RWPE1 (cell line): Measurements from ENCODE around the gene NIPAL4.

Experiments used
- CTCF ChIA-PET: fragments of 350-600 bp; sonication (Branson Sonifier 250); formaldehyde crosslinking; extraction: SDS; loops from one replicate; lab custom pipeline; 2021; lab: Yijun Ruan, JAX
- POLR2A ChIA-PET: fragments of 400-600 bp; formaldehyde crosslinking; extraction: SDS; loops from one replicate; lab custom pipeline; 2020; ENCODE audit warnings: antibody characterized with exemption; ENCODE audit not compliant: low non-redundant PET; lab: Yijun Ruan, JAX
- DNase-seq: peaks from one replicate; pipeline ENCODE4 v3.0.0; 2012; ENCODE audit warnings: low spot score
- H3K27ac ChIP-seq: fragments of 450-650 bp; 2 replicates; pipeline ENCODE4 v1.5.1; 2017
- TF ChIP-seq, protein P1 (sequence below): fragments of 450-650 bp; conservative IDR thresholded peaks from 2 replicates; pipeline ENCODE4 v1.5.1; 2017; ENCODE audit warnings: low read depth, mild to moderate bottlenecking

NIPAL4 gene

DNA sequence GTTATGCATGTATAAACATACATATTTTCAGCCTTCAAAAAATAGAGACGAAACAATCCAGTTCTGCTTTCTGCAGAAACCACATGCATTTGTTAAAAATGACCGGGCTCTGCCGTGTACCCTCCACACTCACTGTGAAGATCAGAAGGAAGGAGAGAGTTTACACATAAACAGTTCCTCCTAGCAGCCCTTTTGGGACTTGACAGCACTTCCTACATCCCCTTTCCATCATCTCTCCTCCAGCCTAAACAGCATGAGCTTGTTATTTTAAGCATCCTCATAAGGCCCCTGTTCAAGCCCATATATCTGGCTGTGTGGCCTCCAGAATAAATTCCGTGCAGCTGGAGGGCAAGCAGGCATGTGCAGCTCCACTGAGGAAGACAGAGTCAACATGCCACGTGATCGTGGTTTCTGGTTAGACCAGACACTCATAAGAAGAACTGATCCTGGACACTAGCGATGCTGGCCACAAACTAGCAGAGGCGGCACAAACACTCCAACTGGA is 42.2 kb downstream of the NIPAL4 start:
- DNase-seq: no peak
- TF ChIP-seq, protein P1, sequence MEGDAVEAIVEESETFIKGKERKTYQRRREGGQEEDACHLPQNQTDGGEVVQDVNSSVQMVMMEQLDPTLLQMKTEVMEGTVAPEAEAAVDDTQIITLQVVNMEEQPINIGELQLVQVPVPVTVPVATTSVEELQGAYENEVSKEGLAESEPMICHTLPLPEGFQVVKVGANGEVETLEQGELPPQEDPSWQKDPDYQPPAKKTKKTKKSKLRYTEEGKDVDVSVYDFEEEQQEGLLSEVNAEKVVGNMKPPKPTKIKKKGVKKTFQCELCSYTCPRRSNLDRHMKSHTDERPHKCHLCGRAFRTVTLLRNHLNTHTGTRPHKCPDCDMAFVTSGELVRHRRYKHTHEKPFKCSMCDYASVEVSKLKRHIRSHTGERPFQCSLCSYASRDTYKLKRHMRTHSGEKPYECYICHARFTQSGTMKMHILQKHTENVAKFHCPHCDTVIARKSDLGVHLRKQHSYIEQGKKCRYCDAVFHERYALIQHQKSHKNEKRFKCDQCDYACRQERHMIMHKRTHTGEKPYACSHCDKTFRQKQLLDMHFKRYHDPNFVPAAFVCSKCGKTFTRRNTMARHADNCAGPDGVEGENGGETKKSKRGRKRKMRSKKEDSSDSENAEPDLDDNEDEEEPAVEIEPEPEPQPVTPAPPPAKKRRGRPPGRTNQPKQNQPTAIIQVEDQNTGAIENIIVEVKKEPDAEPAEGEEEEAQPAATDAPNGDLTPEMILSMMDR: no peak
- CTCF ChIA-PET: interaction anchor here (0.6 kb wide), 1 partner anchor 116 kb away, joined by 3 read pairs; no protein-coding TSS in a partner anchor
- POLR2A ChIA-PET: no interaction called here
- H3K27ac ChIP-seq: no peak overlapping the region

DNA sequence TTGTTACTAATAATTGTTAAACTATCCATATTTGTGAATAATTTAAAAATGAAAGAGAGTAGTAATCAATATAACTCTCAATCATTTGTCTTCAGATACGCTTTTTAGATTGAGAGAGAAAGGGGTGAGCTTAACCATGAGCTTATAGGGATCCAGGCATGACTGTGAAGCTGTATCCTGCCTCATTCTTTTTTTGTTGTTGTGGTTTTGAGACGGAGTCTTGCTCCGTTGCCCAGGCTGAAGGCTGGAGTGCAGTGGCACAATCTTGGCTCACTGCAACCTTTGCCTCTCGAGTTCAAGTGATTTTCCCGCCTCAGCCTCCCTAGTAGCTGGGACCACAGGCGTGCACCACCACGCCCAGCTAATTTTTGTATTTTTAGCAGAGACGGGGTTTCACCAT is 44.0 kb downstream of the NIPAL4 start:
- CTCF ChIA-PET: interaction anchor here (0.6 kb wide), 1 partner anchor 209 kb away, joined by 5 read pairs; no protein-coding TSS in a partner anchor

DNA sequence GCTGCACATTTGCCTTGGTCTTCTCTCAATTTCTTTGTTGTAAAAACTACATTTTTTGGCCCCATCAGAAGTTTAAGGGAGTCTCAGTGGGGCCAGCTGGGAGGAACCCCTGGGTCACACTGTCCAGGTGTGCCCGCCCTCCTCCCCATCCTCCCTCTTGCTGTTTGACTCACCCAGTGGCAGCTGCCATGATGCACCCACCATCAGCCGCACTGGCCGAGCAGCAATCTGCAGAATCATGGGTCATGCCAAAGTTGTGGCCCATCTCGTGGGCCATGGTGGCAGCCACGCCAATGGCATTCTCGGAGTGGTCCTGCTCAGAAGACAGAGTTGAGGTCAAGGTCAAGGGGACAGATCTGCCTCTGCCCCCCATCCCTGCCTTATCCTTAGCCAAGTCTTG is 45.5 kb downstream of the NIPAL4 start:
- POLR2A ChIA-PET: no interaction called here
- TF ChIP-seq, protein P1: no peak
- no peak overlapping the region for H3K27ac ChIP-seq
- DNase-seq: no peak
- CTCF ChIA-PET: interaction anchor here (0.6 kb wide), 1 partner anchor 18 kb away, joined by 3 read pairs; no protein-coding TSS in a partner anchor

More for the DNA sequence above, 44.0 kb downstream of the NIPAL4 start:
- TF ChIP-seq, protein P1: no peak
- no peak overlapping the region for H3K27ac ChIP-seq
- POLR2A ChIA-PET: no interaction called here
- DNase-seq: no peak

DNA sequence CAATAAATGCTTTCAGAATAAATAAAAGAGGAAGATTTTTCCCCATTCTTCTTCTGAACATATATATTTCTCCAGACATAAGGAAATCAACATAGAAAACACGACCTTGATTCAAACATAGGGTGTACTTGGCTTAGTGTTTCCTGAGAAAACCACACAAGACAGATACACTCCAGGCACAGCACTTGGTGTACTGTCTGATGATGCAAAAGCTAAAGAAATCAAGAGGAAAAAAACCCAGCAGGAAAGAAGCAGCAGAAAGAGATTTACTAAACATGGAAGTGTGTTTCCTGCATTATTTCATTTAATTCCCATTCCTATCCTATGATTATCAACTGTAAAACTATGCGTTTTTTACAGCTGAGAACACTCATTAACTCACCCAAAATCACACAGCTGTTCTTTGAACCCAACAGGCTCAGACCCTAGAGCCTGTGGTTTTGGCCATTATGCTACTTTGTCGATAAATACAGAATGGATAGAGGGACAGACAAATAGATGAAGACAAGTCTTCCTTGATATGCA is 46.1 kb downstream of the NIPAL4 start:
- POLR2A ChIA-PET: no interaction called here

DNA sequence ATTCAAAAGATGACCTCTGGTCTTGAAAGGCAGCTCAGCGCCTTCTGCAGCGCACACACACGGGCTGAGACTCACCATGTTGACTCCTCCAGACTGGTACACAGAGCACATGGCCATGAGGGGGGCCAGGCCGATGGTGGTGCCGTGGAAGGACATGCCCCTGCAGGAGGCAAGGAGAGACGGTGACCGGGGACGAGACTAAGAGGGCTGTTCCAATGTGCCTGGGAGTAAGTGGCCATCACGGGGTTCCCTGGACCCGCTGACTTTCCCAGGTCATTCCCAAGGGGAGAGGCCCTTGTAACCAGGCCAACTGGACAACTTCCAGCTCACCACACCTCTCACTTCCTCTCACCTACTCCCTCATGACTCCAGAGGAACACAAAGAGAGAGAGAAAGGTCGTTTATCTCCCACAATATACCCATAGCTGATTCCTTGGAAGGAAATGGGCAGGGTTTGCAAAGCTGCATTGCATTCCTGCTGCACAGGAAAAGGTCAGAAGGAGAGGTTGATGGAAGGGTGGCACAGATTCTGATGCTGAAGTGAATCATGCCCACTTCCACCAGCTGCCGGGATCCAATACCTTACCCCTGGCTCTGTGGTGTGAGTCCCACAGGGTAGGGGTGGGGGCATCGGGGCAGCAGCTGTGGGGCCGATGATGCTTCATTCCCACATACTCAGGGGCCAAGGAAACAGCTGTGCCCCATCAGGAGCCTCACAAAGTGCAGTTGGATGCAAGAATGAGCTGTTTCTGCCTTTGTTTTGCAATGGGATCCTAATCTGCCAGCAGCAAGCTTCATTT is 47.2 kb downstream of the NIPAL4 start:
- POLR2A ChIA-PET: no interaction called here
- TF ChIP-seq, protein P1: no peak
- DNase-seq: peak; percentile 67
- peak overlapping the region; percentile 54 for H3K27ac ChIP-seq
- CTCF ChIA-PET: interaction anchor here (0.7 kb wide), 1 partner anchor 47 kb away, joined by 4 read pairs; the partner anchor contains the start of gene NIPAL4

More for the DNA sequence above, 46.1 kb downstream of the NIPAL4 start:
- TF ChIP-seq, protein P1: no peak
- H3K27ac ChIP-seq: no peak overlapping the region
- CTCF ChIA-PET: interaction anchor here (0.6 to 0.7 kb wide), 2 partner anchors 17 to 46 kb away, joined by 3 to 4 read pairs; partner anchors contain the start of gene NIPAL4
- DNase-seq: no peak

DNA sequence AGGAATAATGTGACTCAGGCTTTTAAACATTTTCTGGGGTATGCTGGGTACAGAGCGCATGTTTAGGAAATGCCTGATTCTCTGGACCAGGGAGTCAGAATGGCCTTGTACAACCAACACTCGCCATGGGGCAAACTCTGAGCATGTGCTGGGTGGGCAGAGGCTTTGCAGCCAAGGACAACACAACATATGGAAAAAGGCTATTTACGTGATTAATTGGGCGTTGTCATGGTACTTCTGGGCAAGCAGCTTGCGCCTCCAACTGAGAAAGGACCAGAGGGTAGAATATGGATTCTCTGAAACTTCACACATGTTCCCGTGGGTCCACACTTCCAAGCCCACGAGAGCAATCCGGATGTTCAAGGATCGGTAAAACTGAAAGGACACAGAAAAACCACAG is 49.1 kb downstream of the NIPAL4 start:
- ChIA-PET CTCF (interaction anchor here (0.6 kb wide), 1 partner anchor 97 kb away, joined by 3 read pairs; no protein-coding TSS in a partner anchor), POLR2A (no interaction called here)
- TF ChIP-seq, protein P1: no peak
- no peak for DNase-seq
- no peak overlapping the region for H3K27ac ChIP-seq
